Peyer's patch (tissue), 4 donors: ENCODE measurements around the gene CWC27.

ENCODE experiments used
- POLR2A ChIP-seq, 2 donors: fragments of 450-650 bp; IDR thresholded peaks; one replicate each; pipeline ENCODE4 v1.5.1; 2017; ENCODE audit warnings: antibody characterized with exemption in 2 of 2, mild to moderate bottlenecking in 2 of 2, moderate library complexity in 2 of 2
- TF ChIP-seq, protein P1 (sequence below), 6 experiments: fragments of 450-650 bp in 4 of 6; fragments of 200-600 bp in 2 of 6; sonication (generic) in 1 of 6; IDR thresholded peaks; one replicate each; pipeline ENCODE4 v1.5.1; 2017 to 2019; ENCODE audit warnings: antibody characterized with exemption in 6 of 6, mild to moderate bottlenecking in 3 of 6, moderate library complexity in 1 of 6

DNA sequence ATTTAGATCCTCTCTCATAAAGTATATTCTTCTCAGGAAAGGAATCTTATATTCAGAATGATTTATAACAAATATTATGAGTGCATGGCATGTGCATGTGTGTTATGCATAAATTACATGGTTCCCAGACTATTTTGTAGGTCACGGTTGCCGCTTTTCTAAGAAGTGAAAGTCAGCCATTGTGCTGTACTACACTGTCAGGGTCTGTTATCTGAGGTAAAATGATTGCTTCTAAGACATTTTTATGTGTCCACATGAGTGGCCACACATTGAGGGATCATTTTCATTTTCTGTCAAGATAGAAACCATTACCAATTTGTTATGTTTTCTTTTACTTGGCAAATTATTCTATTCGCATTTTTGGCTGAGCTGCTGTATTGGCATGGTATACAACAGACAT lies 210.8 kb downstream of the CWC27 start:
- TF ChIP-seq, protein P1, sequence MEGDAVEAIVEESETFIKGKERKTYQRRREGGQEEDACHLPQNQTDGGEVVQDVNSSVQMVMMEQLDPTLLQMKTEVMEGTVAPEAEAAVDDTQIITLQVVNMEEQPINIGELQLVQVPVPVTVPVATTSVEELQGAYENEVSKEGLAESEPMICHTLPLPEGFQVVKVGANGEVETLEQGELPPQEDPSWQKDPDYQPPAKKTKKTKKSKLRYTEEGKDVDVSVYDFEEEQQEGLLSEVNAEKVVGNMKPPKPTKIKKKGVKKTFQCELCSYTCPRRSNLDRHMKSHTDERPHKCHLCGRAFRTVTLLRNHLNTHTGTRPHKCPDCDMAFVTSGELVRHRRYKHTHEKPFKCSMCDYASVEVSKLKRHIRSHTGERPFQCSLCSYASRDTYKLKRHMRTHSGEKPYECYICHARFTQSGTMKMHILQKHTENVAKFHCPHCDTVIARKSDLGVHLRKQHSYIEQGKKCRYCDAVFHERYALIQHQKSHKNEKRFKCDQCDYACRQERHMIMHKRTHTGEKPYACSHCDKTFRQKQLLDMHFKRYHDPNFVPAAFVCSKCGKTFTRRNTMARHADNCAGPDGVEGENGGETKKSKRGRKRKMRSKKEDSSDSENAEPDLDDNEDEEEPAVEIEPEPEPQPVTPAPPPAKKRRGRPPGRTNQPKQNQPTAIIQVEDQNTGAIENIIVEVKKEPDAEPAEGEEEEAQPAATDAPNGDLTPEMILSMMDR (IDR thresholded peaks at IDR 0.05) = no peak
- no peak for TF ChIP-seq POLR2A (IDR thresholded peaks at IDR 0.05)
